Omental fat pad (tissue), 4 donors: Measurements from ENCODE around the gene PHLDA2. TPM values are rescaled to one million over a fixed set of nuclear protein-coding genes. Genes with fewer than 3 reads are reported as not detected.
A peak's percentile ranks its signal among the peaks of the same experiment; 100 is the strongest.

Experiments
- ATAC-seq: fragments of 150-250 bp; one replicate; pipeline ENCODE4 v1.9.1; 2016; ENCODE audit warnings: mild to moderate bottlenecking, moderate library complexity; ENCODE audit not compliant: low FRiP score
- DNase-seq: peaks from one replicate; pipeline ENCODE4 v3.0.0-alpha.2; 2019; ENCODE audit warnings: low spot score
- total RNA-seq, 4 donors: library from RNA; depleted of rRNA; stranded (reverse); fragments of >200 nt; gene quantifications; one replicate each; pipeline ENCODE4 v1.1.0, GENCODE V29; 2016
- TF ChIP-seq, protein P1 (sequence below), 3 donors: fragments of 450-650 bp; IDR thresholded peaks; one replicate each; pipeline ENCODE4 v1.5.1; 2016 to 2017; ENCODE audit warnings: antibody characterized with exemption in 3 of 3, mild to moderate bottlenecking in 3 of 3, moderate library complexity in 2 of 3

The PHLDA2 gene
- total RNA-seq, 4 donors from 2014 or later: 3.8 to 10.2 (median 7.1) TPM; not detected in 1

DNA sequence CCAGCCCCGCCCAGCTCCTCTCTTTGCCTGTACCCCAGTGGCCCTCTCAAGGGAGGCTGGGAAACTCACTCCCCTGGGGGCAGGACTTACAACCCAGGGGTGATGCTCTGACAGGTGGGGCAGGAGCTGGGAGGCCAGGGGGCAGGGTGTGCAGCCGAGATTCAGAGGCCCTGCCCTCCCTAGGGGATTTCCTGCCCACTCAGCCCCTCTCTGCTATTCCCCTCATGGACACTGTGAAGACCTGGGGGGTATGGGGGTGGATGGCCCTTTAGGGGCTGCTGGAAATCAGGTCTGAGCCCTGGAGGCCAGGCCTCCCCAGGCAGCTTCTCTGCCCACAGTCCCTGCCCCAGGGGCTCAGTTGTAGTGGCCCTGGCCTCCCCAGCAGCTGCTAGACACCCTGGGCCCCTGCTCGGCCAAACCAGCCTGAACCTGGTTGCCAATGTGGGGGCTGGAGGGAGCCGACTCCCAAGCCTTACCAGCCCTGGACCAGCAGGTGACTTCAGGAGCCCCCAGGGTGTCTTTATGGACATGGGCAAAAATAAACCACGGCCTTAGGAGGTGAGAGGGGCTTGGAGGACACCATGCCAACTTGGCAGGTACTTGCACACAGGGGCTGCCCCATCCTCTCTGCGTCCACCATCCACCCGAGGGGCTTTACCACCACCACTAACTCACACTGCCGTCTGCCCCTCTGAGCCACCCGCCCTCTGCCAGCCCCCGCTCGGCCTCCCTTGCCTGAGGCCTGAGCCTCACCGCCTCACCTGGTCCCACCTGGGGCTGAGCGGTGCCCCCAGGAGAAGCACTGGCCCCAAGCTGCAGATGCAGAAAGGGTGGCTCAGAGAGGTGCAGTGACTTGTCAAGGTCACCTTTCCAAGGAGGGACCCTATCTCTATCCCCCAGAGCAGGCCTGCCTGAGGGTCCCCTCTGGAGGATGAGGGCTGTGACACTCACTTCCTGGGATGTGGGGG lies 2.8 kb upstream of the PHLDA2 start:
- ATAC-seq (no peak), DNase-seq (no peak)
- TF ChIP-seq, protein P1, sequence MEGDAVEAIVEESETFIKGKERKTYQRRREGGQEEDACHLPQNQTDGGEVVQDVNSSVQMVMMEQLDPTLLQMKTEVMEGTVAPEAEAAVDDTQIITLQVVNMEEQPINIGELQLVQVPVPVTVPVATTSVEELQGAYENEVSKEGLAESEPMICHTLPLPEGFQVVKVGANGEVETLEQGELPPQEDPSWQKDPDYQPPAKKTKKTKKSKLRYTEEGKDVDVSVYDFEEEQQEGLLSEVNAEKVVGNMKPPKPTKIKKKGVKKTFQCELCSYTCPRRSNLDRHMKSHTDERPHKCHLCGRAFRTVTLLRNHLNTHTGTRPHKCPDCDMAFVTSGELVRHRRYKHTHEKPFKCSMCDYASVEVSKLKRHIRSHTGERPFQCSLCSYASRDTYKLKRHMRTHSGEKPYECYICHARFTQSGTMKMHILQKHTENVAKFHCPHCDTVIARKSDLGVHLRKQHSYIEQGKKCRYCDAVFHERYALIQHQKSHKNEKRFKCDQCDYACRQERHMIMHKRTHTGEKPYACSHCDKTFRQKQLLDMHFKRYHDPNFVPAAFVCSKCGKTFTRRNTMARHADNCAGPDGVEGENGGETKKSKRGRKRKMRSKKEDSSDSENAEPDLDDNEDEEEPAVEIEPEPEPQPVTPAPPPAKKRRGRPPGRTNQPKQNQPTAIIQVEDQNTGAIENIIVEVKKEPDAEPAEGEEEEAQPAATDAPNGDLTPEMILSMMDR (IDR thresholded peaks at IDR 0.05): no peak

DNA sequence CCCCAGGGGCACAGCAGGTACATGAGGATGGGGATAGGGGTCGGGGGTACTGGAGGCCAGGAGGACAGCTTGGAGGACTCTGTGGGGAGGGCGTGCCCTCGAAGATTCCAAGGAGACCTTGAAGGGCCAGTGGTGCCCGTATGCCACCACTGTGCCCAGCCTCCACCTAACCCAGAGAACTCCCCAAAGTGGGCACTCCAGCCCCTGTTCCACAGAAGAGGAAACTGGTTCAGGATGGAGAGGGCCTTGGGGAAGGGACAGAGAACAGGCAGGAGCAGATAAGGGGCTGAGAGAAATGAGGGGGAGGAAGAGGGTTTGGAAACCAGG lies 2.2 kb upstream of the PHLDA2 start:
- ATAC-seq: no peak
- DNase-seq: no peak
- TF ChIP-seq, protein P1 (IDR thresholded peaks at IDR 0.05): no peak

DNA sequence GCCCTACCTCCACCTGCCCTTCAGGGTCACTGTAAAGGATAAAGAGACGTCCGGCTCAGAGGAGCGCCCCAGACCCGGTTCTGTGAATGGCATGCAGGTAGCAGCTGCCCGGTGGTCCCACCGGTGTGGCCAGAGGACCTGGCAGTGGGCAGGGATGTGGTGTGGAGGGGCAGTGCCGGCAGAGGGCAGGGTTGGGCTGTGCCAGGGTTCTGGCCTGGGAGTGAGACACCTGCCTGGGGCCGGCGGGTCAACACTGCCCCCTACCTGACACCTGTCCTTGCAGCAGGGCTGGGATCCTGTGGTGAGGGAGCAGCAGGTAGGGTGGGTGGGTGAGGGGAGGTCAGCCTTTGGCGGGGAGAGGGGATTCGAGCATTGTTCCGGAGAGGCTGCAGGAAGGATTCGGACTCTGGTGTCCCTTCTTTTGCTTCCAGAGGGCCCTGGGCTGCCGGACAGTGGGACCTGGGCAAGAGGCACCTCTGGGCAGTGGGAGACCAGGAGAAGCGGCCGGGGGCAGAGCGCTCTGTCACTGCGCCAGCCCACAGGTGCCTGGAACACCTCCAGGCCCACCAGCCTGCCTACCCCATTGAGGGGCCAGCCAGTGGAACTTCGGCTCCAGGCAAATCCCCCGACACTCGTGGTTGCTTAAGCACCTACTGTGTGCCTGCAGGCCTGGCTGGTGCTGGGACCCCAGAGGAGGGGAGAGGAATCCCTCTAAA lies 1.6 kb upstream of the PHLDA2 start:
- no peak for DNase-seq
- TF ChIP-seq, protein P1 (IDR thresholded peaks at IDR 0.05): no peak
- peak; percentile 63 for ATAC-seq

DNA sequence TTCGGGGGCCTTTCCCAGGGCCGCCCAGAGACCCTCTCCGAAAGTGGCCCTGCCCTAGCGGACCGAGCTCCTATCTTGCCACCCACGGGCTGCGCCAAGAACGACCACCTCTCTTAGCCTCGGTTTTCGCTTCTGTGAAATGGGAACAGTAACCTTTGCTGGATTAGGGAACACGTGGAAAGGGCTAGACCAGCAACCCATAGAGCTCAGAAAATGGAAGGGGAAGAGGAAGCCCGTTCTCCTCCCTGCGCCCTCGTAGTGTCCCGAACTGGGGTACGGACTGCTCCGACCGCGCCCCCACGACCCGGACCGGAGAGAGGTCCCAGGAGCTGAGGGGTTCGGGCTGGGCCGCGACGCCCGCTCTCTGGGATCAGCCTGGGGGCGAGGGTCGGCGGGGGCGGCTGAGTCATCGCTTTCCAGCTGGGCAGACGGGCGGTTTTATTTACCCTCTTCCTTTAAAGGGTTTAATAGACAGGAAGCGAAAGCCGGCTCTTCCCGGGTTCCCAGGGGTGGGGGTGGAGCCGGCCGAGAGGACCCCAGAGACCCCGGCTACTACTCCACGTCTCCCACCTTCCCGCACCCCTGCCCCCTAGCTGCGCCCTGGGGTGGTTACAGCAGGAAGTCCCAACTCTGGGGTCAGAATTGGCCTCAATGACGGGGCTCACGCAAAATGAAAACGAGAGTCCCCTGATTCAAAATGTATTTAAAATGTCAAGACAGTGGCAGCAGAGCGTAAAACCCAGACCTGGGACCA lies 907 bp upstream of the PHLDA2 start:
- DNase-seq (peak; percentile 60), ATAC-seq (peak; percentile 43)
- TF ChIP-seq, protein P1 (IDR thresholded peaks at IDR 0.05): no peak

DNA sequence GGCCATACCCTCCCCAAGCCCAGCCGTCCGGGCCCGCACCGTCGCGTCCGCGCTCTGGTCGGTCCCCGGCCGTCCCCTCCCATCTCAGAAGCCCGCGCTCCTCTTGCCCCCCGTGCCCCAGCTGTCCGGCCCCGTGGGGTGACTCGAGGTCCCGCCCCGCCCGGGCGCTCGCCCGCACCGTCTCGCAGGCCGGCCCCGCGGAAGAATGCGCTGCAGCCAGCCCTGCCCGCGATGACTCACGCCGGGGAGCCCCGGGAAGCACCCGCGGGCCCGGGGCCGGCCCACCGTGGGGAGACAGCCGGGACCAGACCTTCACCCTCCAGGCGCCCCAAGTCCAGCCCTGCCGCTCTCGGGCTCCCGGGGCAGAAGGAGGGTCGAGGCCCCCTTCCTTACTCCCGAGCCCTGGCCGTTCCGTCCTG lies 320 bp upstream of the PHLDA2 start:
- ATAC-seq: peak; percentile 81
- TF ChIP-seq, protein P1 (IDR thresholded peaks at IDR 0.05): no peak
- peak; percentile 51 for DNase-seq

DNA sequence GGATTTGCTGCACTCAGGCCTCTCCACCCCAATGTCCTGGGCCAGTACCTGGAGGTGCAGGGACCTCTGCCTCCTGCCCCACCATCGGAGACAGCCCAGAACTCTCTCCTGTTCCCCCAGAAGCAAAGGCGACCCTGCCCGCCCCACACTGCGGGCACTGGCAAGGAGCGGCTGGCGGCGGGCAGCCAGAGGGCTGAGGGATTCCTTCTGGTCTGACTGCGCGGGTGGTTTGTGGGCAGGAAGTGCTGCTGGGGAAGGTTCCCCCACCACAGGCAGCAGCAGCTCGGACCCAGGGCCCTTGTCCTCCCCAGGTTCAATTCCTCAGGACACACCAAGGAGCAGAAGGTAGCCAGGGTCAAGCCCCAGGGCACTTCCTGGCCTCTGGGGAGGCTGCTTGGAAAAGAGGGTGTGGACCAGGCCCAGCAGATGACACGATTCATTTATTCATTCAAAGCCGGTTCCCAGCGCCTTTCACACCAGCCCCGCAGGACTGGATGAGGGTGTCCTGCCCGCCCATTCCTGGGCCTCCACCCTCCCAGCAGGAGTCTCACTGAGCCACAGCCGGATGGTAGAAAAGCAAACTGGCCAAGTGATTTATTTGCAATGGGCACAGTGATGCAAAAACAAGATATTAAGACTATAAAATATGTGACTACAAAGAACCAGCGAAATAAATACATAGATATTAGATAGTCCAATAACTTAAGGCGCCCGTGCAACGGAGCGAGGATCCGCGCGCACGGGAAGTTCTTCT lies 1.2 kb downstream of the PHLDA2 start:
- ATAC-seq (no peak), DNase-seq (no peak)
- TF ChIP-seq, protein P1 (IDR thresholded peaks at IDR 0.05): no peak
